ENCODE measurements around the gene EIF4B.
A peak's percentile ranks its signal among the peaks of the same experiment; 100 is the strongest.
"Not testable (repeated sequence)": the region's sequence is repeated elsewhere in the genome, so short reads cannot be mapped to it uniquely, and the experiment has no call there.

The EIF4B gene, protein sequence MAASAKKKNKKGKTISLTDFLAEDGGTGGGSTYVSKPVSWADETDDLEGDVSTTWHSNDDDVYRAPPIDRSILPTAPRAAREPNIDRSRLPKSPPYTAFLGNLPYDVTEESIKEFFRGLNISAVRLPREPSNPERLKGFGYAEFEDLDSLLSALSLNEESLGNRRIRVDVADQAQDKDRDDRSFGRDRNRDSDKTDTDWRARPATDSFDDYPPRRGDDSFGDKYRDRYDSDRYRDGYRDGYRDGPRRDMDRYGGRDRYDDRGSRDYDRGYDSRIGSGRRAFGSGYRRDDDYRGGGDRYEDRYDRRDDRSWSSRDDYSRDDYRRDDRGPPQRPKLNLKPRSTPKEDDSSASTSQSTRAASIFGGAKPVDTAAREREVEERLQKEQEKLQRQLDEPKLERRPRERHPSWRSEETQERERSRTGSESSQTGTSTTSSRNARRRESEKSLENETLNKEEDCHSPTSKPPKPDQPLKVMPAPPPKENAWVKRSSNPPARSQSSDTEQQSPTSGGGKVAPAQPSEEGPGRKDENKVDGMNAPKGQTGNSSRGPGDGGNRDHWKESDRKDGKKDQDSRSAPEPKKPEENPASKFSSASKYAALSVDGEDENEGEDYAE

DNA sequence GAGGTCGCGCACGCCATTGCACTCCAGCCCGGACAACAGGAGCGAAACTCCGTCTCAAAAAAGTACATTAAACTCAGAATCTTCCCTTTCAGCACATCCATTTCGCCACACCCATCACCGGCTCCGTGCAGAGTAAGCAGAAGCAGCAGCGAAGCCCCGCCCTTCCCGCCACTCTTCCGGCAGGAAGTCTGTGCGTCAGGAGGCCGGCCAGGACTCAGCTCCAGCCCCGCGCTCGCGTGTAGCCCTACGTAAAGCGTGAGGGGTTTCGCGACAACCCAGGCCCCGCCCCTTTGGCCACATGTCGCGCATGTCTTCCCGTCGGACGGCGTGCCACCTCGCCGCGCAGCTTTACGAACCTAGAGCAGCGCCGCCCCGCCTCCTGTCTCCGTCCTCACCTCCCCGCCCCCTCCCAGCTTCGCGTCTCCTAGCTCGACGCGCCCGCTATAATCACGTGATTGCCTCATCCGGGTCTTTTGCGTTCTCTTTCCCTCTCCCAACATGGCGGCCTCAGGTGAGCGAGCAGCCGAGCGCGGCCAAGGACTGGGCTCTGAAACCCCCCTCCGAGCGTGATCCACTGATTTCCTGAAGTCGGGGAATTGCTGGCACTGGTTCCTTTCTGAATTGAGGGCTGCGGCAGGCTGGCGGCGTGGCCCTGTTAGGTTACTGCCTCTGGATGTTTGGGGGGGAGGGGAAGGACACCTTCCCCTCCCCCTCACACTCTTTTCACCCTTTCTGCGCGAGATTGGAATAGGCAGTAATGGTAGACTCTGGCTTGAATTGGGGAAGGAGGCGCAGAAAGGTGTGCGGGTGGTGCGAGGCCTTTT is at the start of gene EIF4B:
Gene EIF4B (plus strand): TSS at position 471 of the 824 bp plus-strand sequence. CDS start 28 bp downstream, at position 499.
- DNase-seq = peak; percentile 97

DNA sequence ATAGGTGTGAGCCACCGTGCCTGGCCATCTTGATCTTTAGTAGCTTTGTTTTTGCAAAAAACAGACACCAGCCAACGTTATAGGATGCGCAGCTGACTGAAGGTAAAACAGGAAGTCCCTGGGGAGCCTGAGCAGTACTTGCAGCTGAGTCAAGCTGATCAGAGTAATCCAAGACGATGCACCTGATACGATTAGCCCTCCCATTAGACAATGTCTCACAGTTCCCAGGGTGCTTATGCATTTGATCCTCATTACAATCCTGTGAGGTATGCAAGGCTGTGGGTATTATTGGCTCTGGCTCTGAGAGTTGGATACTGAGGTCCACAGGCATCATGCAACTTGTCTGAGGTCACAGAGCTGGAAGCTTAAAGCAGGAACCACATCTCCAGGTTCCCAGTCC is 49.3 kb upstream of the EIF4B start:
- no peak for DNase-seq

DNA sequence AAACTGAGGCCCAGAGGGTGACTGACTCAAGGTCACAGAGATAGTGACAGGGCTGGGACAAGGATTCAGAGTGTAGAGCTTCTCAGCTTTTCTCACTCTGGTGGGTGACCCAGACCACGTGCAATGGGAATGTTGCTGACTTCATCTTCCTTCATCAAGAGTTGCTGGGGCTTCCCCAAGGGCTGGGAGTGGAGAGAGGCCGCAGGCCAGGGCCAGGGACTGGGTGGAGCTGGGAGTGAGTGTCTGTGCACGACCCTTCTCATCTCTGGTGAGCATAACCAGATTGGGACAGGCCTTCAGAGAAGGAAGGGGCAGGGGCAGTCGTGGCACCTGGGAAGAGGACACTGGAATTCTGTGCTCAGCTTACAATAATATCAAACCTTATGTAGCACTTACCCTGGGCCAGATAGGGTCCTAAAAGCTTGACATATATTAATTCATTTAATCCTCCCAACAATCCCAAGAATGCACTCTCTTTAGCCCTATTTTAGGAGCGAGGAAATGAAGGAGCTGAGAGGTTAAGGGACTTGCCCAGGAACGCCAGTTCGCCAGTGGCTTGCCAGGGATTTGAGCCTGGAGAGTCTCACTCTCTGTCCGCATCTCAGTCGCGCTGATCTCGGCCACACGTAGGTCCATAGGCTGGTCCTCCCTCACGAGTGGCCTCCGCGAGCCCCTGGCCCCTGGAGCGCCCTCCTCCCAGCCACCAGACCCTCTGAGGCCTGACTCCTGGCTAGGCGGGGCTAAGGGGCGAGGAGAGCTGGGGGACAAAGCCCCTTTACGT is 41.5 kb upstream of the EIF4B start:
- DNase-seq = no peak

DNA sequence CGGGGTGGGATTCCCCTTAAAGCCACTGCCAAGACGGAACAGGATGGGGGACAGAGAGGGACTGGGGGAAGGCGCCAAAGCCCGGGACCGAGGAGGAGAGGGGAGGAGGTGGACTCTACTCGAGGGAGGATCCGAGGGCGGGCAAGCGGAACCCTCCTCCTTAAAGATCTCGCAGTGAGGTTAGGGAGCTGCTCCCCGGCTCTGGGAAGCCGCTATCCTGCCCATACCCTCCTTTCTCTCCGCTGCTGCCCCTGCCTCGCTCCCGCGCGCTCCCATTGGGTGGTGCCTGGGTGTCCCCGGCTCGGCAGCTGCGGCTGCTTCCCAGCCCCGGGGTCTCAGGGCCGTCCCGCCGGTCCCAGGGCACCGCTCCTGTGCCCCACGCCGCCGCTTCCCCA is 40.9 kb upstream of the EIF4B start:
- no peak for DNase-seq

DNA sequence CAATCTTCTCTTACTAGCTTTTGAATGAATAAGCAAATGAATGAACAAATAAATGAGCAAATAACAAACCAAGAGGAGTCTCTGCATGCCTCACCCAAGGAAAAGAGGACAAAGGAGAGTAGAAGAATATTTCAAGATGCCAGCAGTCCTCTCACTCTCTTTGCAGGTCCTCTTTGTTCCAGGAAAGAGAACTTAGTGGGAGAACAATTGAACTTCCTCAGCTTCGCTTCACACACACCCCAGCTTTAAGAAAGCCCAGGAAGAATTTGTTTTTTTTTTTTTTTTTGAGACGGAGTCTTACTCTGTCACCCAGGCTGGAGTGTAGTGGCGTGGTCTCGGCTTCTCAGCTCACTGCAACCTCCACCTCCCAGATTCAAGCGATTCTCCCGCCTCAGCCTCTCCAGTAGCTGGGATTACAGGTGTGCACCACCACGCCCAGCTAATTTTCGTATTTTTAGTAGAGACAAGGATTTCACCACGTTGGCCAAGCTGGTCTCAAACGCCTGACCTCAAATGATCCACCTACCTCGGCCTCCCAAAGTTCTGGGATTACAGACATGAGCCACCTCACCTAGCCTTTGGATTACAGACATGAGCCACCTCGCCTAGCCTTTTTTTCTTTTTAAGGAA is 37.0 kb upstream of the EIF4B start:
- no peak for DNase-seq

DNA sequence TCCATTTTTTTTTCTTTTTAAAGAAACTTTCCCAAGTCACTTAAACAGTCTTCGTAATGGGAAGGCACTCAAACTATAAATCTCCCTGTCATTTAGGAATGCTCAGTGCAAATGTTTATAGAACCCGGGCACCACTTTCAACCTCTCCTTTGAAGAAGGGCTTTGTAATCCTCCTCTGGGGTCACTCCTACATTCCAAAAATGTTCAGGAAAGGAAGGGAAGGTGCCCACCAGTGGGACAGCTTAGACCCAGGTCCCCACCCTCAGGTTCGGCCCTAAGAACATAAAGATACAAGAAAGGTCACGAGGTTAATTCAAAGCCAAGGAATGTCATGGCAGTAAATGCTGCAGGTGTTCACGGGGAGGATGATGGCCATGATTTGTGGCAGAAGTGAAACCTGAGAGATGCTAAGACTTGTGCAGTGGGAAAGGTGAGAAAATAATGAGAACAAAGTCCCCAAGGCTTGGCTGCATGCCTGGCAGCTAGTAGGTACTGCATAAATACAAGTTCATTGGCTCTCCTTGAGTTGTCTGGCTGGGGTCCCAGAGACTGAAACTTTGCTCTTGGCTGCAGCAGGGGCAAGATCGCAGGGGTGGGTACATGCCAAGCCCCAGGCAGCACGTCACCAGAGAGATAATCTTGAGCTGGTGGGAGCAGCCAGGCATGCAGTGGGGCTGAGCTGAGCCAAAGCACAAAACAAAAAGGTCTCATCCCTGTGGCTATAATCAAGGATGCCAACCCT is 36.3 kb upstream of the EIF4B start:
- DNase-seq = no peak

DNA sequence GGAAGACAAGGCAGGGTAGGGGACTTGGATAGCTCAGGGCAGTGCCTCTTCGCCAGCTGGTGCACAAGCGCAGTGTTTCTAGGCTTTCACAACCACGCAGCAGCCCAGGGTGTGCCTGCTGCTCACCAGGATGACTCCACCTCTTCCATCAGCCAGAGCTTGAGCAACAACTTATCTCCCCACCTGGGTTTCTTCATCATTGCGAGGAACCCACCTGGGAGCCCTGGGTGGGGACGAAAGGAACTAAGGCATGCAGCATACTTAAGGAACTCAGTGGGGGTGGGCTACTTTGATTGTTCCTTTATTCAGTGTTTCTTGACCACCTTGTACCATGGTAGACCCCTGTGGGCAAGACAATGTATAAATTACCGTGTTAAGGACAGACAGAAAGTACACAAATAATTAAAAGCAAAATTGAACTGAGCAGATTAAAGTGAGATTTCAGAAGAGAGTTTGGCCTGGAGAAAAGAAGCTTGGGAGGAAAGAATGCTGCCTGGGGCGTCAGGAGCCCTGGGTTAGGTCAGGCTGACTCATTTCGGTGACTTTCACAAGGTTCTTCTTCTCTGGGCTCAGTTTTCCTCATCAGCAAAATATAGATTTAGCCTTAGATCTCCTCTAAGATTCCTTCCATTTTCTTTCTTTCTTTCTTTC is 34.5 kb upstream of the EIF4B start:
- DNase-seq = no peak

DNA sequence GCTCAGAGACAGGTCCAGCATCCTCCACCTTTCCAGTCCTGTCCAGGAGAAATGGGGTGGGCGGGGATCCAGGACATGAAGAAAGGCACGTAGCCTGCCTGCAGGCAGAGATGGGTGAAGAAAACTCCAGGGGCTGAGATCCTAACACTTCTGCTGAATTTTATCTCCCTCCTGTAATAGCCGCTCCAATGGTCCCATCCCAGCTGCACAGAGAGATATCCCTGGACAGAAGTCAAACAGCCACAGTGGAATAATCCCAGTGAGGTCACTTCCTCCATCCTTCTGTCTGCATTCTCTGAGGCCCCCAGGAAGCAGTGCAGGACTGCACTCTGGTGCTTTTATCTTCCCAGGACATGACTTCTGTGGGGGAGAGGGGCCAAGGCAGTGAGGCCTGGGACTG is 31.1 kb upstream of the EIF4B start:
- no peak for DNase-seq

DNA sequence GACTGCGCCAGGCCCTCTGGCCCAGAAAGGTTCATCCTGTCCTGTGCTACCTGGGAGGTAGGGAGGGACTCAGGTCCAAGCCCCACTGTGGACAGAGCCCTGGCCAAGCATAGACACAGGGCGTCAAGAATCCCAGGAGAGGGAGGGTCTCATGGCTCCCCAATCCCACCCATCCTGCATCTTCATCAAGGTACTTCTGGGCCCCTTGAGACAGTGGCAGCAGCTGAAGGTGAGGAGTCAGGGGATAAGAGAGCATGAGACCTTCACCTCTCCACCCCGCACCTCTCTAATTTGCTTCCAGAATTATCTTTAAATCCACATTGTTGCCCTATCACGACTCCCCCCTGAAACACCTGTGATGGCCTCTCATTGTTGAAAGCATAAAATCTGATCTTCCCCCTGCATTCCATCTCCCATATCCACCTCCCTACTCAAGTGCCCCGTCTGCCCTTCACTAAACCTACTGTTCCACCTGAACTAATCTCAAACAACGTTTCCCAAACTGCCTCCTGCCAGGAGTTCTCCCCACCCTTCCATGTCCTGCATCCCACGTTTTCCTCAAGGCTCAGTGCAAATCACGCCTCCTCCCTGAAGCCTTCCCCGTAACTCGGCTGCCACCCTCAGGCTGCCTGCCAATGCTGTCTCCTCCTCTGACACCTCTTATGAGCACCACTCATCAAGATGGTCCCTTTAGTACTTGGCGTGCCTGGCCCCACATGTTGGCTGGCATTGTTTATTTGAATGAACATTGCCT is 30.3 kb upstream of the EIF4B start:
- no peak for DNase-seq

DNA sequence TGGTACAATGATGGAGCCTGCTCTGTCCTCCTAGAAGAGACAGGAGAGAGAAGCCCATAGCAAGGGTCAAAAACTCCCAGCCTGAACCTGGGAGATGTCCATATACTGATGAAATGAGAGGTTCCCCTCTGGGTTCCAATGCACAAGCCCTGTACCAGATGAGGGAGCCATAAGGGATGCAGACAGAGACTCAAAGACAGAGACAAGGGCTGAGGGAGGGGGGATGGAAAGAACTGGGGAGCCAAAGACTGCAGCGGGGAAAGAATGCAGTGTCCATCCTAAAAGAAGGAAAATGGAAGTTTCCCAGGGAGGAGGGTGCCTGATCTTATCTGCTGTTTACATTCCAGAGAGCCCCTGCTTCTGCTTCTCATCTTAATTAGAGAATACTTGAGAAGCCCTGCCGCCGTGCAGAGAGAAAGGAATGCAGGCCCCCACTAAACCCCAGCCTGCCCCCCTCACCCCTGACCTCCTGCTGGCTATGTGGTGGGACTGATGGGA is 29.6 kb upstream of the EIF4B start:
- DNase-seq = no peak

DNA sequence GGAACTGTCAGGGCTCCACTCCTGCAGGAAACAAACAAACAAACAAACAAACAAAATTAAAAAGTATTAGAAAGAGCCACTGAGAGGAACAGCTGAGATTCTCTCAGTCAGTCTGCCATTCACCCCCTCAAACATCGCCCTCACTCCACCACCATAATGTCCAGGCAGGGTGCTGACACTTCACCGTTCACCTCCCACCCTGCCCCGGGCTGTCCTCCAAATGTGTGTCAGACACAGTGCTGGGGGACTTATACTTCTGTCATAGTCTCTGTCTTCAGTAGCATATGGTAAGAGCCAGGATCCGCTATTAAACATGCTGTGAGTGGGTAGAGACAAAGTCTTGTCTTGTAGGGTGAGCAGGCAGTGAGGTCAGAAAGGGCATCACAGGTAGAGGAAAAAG is 29.1 kb upstream of the EIF4B start:
- DNase-seq = no peak

DNA sequence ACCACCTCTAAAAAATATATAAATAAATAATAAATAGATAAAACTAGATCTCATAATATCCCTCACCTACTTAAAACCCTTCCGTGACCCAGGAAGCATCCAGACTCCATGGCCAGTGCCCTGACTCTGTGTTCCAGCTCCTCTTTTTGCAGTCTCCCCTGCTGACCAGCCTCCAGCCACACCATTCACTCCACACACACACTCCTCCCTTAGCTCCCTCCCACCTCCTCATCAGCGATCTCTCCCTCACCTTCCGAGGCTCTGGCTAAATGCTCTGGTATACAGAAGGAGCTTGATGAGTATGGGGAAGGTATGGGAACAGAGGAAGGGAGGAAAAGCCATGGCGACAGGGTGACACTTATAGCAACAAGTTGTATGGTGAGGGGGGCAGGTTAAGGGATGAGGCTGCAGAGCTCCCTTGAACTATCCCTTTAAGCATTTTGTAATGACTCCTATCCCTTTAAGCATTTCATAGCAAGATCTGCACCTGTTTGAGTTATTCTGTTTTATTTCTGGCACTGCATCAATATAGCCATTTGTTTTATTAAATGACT is 26.1 kb upstream of the EIF4B start:
- no peak for DNase-seq

DNA sequence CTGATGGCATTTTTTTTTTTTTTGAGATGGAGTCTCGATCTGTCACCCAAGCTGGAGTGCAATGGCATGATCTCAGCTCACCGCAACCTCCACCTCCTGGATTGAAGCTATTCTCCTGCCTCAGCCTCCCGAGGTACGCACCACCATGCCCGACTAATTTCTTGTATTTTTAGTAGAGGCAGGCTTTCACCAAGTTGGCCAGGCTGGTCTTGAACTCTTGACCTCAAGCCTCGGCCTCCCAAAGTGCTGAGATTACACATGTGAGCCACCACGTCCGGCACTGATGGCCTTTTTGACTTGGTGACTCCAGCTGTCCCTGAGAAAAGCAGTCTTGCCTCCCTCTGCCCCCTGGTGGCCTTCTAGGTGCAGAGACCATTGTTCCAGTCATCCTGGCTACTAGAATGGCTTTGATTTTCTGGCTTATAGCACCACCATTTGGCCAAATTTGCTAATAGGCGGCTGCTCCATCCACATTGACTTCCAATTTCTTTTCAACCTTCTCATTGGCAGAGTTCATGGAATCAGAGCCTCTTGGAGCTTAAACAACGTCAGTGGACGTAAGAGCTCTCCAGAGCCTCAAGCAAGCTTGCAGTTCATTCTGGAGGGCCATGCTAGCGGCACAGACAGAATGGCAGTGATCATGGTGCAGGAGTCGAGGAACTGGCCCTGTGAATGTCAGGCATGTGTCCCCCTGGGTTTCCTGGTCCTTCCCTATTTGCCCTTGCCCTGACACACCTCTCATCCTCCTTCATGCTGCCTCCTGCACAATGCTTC is 25.4 kb upstream of the EIF4B start:
- DNase-seq = peak; percentile 77

DNA sequence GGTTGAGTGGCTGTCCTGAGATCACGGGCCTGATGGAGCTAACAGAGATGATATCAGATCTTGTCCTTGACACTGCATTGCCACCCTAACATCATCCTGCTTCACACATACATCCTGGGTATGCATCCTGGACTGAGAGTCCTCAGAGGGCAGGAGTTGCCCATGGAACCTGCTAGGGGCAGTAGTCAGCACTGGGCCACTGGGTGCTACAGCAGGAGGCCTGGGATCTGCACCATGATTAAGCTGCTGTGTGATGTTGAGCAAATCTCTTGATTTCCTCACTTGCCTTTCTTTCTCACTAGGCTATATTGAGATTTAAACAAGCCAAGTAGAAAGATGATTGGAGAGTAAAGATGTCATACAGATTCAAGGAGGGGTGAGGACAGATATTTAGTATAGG is 22.1 kb upstream of the EIF4B start:
- DNase-seq = no peak

DNA sequence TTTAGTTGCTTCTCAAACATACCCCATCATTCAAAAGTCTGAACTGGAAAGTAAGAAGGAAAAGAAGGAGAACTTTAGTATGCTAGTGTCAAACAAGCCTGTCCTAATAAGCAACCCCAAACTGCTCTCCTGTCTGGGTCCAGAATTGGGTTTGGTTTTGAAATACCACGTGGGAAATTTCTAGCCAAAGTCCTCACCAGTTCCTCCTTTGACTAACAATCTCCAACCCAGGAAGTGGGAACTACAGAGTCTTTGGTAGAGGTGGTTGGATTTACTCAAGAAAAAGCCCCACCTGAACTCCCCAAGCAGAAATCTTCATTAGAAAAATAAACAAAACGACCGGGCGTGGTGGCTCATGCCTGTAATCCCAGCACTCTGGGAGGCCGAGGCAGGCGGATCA is 17.4 kb upstream of the EIF4B start:
- DNase-seq = no peak

DNA sequence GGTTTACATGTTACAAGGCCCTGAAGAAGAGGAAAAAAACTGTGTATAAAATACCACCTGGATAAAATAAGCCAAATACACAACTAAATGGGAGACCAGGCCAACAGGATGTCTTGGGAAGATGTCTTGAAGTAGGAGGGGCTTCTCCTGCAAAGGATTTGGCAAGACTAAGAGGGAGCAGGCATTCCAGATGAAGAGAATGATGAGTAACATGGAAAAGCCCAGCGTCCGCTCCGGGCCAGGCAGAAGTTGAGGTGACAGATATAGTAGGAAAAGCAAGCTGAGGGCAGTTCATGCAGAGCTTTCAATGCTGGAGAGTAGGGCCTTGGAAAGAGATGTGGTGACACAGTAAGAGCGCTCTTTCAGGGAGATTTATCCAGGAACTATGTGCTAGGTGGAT is 16.1 kb upstream of the EIF4B start:
- no peak for DNase-seq

DNA sequence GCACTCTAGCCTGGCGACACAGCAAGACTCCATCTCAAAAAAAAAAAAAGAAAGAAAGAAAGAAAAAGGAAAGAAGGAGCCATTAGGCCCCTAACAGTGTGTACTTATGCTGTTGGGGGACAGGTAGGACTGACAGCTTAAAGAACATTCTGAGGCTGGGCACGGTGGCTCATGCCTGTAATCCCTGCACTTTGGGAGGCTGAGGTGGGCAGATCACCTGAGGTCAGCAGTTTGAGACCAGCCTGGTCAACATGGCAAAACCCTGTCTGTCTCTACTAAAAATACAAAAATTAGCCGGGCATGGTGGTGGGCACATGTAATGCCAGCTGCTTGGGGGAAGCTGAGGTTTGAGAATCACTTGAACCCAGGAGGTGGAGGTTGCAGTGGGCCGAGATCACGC is 14.0 kb upstream of the EIF4B start:
- not testable (repeated sequence) for DNase-seq

DNA sequence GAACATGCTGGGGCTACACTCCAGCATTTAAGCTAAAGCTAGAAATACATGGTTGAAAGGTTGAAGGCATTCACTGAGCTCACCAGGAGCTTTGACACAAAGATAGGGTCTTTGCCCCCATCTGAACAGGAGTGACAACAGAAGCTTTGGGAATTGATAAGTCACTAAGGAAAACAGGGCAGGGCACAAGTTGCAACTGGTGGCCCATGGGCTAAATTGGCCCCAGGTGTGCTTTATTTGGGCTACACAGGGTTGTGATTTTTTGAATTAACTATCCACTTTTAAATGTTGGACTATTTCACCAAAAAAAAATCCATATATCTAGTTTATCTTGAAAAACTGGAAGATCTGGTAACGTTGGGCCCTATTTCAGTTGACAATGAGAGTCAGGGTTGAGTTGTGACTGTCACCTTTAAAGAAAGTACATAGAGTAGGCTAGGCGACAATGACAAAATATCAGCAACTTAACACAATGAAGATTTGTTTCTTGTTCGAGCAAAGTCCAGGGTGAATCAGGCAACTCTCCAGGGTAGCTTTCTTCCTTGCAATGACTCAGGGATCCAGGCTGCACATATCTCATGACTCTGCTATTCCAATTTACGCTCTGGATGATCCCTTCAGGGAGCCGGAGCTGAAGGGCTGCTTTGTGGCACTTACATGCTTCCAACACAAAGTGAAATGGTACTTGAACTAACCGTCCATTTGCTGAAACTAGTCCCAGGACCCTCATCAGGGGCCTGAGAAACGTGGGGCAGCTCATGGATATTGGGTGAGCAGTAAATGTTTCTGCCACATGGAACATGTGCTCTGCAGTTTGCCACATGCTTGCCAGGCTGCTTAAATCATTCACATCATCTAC is 13.3 kb upstream of the EIF4B start:
- no peak for DNase-seq
